ENCODE measurements around the gene KCNMA1. TPM values are rescaled to one million over a fixed set of nuclear protein-coding genes. Genes with fewer than 3 reads are reported as not detected.

Gene KCNMA1
- total RNA-seq, 1 donor from 2014 or later: 15.8 TPM

GRCh38 chr10:77498829-77499228 is 138.8 kb downstream of the KCNMA1 start:
- no peak for FAIRE-seq
- Histone ChIP-seq H3K4me3 (ENCODE audit: low read depth, low read length) (no peak overlapping the region), H3K36me3 (ENCODE audit: control insufficient read depth, insufficient read depth, low read length) (no peaks in the 10 kb centered on the region), H3K27me3 (ENCODE audit: control insufficient read depth, insufficient read depth, low read length) (no peaks in the 10 kb centered on the region)
- DNase-seq (ENCODE audit: low read depth): no peak
- TF ChIP-seq CTCF (IDR thresholded peaks at IDR 0.05; ENCODE audit: insufficient read depth, low read length, severe bottlenecking): no peak

- no peaks in the 10 kb centered on the region for H3K27me3 ChIP-seq (ENCODE audit: control insufficient read depth, insufficient read depth, low read length)
- H3K4me3 ChIP-seq (ENCODE audit: low read depth, low read length): no peak overlapping the region
- FAIRE-seq: no peak
- H3K36me3 ChIP-seq (ENCODE audit: control insufficient read depth, insufficient read depth, low read length): no peaks in the 10 kb centered on the region
- TF ChIP-seq CTCF (IDR thresholded peaks at IDR 0.05; ENCODE audit: insufficient read depth, low read length, severe bottlenecking): no peak
- no peak for DNase-seq (ENCODE audit: low read depth)
Measured at GRCh38 chr10:77498210-77498609, 139.4 kb downstream of the KCNMA1 start.

- no peaks in the 10 kb centered on the region for H3K36me3 ChIP-seq (ENCODE audit: control insufficient read depth, insufficient read depth, low read length)
- FAIRE-seq (no peak), DNase-seq (ENCODE audit: low read depth) (no peak)
- TF ChIP-seq CTCF (IDR thresholded peaks at IDR 0.05; ENCODE audit: insufficient read depth, low read length, severe bottlenecking): no peak
- H3K4me3 ChIP-seq (ENCODE audit: low read depth, low read length): no peak overlapping the region
- no peaks in the 10 kb centered on the region for H3K27me3 ChIP-seq (ENCODE audit: control insufficient read depth, insufficient read depth, low read length)
Measured at GRCh38 chr10:77497748-77498147, 139.9 kb downstream of the KCNMA1 start.

GRCh38 chr10:77496941-77497420 is 140.6 kb downstream of the KCNMA1 start:
- TF ChIP-seq CTCF (IDR thresholded peaks at IDR 0.05; ENCODE audit: insufficient read depth, low read length, severe bottlenecking): no peak
- peak; percentile 68 for DNase-seq (ENCODE audit: low read depth)
- Histone ChIP-seq H3K4me3 (ENCODE audit: low read depth, low read length) (no peak overlapping the region), H3K36me3 (ENCODE audit: control insufficient read depth, insufficient read depth, low read length) (no peaks in the 10 kb centered on the region), H3K27me3 (ENCODE audit: control insufficient read depth, insufficient read depth, low read length) (no peaks in the 10 kb centered on the region)
- FAIRE-seq: no peak

- no peak for TF ChIP-seq CTCF (IDR thresholded peaks at IDR 0.05; ENCODE audit: insufficient read depth, low read length, severe bottlenecking)
- H3K27me3 ChIP-seq (ENCODE audit: control insufficient read depth, insufficient read depth, low read length): no peaks in the 10 kb centered on the region
- no peaks in the 10 kb centered on the region for H3K36me3 ChIP-seq (ENCODE audit: control insufficient read depth, insufficient read depth, low read length)
- FAIRE-seq (no peak), DNase-seq (ENCODE audit: low read depth) (no peak)
- H3K4me3 ChIP-seq (ENCODE audit: low read depth, low read length): no peak overlapping the region
Measured at GRCh38 chr10:77494756-77495541, 142.7 kb downstream of the KCNMA1 start.

- Histone ChIP-seq H3K4me3 (ENCODE audit: low read depth, low read length) (no peak overlapping the region), H3K36me3 (ENCODE audit: control insufficient read depth, insufficient read depth, low read length) (no peaks in the 10 kb centered on the region), H3K27me3 (ENCODE audit: control insufficient read depth, insufficient read depth, low read length) (no peaks in the 10 kb centered on the region)
- FAIRE-seq: no peak
- peak; percentile 25 for TF ChIP-seq CTCF (IDR thresholded peaks at IDR 0.05; ENCODE audit: insufficient read depth, low read length, severe bottlenecking)
- no peak for DNase-seq (ENCODE audit: low read depth)
Measured at GRCh38 chr10:77494327-77494726, 143.3 kb downstream of the KCNMA1 start.

Measured in bronchial epithelial cell (primary cell).